ENCODE results near the gene LRPPRC.

Gene LRPPRC

DNA sequence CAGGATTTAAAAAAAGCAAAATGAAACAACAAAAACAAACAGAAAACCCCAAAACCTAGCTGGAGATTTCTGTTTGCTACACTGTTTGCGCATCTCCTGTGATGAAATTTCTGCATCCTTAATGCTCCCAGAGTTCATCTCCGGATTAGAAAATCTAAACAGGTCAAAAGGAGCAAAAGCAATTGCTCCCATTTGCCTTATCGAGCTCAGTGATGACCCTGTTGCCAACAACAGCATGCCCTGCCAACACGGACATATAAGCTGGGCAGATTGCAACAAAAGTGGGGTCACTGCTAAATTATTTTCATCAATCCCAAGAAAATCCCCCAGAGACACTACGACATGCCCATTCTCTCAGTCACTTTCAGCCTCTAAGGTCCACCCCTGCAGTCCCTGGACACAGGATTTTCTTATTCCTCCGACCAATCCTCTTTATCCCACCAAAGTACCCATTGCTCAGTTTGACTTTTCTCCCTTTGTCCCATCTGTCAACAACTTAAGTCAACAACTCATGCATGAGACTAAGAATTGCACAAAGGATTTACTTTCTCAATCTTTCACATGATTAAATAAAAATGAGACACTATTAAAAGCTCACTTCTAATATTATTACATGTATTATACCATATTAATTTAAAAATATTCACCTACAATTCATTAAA, 89.2 kb downstream of the LRPPRC start:
- no peak for DNase-seq (ENCODE audit: low spot score)

DNA sequence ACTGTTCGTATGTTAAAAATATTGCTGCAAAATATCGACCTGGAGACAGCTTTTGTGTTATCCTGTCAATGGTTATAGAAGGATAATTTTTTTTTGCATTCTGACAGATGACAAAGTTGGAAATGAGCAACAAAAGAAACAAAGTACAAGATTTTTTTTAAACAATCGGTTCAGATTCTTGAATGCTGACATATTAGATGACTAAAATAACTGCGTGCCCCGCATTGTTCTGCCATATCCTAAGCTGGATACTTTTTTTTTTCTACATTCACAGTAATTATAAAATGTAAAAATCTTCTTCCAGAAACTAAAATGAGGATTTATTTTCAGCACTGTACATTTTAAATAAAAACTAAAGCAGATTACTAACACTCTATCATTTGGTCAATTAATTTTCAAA, 89.9 kb downstream of the LRPPRC start:
- DNase-seq (ENCODE audit: low spot score) = no peak

- DNase-seq (ENCODE audit: low spot score) = no peak
Observed at GRCh38 chr2:43905371-43905803, 90.4 kb downstream of the LRPPRC start.

DNA sequence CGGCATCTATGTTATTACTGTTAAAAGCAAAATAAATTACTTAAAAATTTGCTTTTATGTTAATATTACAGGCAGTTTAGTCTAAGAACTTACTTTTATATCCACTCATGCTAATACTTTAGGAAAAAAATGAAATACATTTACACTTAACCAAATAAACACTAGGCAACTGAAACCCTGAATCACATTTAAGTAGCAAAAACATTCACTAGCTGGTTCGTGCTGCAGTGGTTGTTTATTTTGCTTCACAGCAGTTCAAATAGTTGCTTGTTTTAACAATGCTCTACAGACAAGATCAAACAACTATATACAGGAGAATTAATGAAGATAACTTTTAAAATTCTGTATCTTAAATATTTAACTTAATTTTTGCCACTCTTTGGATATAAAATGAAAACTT, 96.2 kb downstream of the LRPPRC start:
- DNase-seq (ENCODE audit: low spot score) = no peak

GRCh38 chr2:43898838-43899346, 96.9 kb downstream of the LRPPRC start:
- no peak for DNase-seq (ENCODE audit: low spot score)

DNA sequence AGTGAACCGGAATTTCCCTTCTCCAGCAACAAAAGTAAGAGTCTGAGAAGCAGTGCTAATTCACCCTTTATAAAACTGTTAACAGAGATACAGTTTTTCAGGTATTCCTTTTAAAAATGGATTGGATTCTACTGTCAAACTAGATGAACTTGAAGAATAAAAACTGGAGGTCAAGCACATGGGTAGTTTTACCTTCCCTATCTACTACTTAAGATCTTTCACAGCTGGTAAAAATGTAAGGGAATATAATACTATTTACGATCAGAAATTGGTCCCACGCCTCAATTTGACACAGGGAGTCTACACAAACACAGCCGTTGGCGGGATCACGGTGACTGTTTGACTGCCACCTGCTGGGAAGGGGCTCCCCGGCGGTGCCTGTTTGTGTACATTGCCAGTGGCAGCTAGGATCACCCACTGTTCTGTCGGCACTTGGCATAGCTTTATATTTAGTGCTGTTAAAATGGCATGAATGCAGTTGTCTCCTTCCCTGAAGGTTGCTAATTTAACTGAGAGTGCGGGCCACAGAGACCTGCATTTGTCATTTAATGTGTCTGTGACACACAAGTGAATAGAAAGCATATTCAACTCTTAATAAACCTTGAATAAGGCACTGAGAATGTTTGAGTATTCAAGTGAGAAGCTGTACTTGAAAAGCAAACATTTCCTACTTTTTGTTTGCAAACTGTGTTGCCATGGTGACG, 97.5 kb downstream of the LRPPRC start:
- peak; percentile 23 for DNase-seq (ENCODE audit: low spot score)

DNA sequence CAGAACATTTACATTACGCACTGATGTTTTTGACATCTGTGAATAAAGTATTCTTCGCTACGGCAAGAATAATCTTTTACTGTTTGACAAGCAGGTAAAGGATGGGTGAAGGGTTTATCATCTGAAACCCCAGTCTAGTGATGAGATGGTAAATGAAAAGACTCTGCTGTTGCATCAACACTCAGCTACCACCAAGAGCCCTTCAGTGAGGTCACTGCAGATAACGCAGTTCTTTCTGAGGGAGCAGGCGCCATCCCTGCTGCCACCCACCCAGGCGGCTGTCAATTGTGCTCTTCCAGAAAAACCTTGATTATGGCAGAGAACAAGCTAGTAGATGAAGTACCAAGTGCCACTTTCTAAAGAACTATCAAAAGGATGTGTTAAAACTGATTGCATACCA, 98.3 kb downstream of the LRPPRC start:
- no peak for DNase-seq (ENCODE audit: low spot score)

DNA sequence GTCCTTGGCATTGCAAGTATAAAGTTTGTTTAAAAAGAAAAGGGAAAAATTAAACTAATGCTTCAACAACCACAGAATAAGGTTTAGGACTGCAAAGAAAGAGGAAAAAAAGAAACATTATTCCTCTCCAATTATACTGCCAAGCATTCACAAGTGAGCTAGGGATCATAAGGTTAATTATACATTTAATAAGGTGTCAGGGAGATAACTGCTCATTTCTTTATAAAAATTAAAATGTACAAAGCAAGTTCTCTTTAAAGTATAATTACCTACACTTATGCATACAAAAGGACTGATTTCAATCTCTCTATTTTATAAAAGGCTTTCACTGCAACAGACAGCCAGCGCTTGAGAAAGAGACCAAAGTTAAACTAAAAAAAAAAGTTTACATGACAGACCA, 98.9 kb downstream of the LRPPRC start:
- no peak for DNase-seq (ENCODE audit: low spot score)

GRCh38 chr2:43894743-43895142, 101.0 kb downstream of the LRPPRC start:
- DNase-seq (ENCODE audit: low spot score) = no peak

GRCh38 chr2:43890855-43891254, 104.9 kb downstream of the LRPPRC start:
- no peak for DNase-seq (ENCODE audit: low spot score)

- no peak for DNase-seq (ENCODE audit: low spot score)
Observed at GRCh38 chr2:43889416-43889815, 106.4 kb downstream of the LRPPRC start.

DNA sequence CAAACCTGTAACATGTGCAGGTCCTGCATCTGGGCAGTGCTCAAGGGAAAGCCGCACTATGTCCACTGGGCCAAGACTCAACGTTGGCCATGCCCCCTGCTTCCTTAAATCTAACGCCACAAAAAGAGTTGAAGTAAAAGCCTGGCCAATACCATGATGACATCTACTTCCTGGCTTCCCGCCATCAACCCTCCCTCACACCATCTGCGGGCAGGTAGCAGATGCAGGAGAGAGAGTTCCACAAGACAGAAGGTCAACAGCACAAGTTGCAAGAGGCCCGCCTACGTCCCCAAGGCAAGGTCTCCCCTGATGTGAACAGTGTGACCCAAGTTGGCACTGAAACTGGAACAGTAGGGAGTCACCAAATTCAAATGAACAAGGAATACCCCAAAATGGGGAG, 108.6 kb downstream of the LRPPRC start:
- no peak for DNase-seq (ENCODE audit: low spot score)

GRCh38 chr2:43885132-43885632, 110.6 kb downstream of the LRPPRC start:
- DNase-seq (ENCODE audit: low spot score) = no peak

DNA sequence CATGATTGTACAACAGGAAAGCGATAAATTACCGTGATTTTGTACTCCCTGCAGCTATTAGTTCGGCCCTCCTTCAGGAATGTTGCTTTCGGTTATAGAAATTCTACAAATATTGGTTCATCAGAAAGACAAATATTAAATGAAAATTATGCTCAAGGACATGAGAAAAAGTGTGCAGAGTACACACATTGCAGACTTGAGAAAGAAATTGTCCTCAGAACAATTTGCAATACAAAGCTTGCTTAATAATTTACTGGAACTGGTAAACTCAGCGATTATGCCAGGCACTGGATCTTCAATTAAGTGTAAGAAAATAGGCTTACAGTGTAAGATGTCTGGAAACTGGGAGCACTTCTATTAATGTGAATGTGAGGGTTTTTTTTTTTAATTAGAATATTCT, 111.1 kb downstream of the LRPPRC start:
- no peak for DNase-seq (ENCODE audit: low spot score)

DNA sequence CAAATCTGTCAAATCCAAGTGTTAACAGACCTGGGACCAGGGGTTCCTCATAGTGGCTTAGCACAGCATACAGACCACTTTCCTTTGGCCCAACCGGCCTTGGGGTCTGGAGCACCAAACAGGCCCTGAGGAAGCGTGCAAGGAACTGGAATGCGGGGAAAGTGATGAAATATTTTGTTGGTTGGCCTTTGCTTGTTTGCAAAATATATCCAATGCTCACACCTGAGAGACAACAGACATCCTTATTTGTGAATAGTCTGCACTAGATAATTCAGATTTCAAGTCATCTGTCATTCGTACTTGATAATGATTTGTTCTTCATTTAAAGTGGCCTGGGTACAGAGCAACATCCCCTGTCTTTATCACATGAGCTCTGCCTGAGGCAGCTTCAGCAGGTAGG, 113.5 kb downstream of the LRPPRC start:
- no peak for DNase-seq (ENCODE audit: low spot score)

DNA sequence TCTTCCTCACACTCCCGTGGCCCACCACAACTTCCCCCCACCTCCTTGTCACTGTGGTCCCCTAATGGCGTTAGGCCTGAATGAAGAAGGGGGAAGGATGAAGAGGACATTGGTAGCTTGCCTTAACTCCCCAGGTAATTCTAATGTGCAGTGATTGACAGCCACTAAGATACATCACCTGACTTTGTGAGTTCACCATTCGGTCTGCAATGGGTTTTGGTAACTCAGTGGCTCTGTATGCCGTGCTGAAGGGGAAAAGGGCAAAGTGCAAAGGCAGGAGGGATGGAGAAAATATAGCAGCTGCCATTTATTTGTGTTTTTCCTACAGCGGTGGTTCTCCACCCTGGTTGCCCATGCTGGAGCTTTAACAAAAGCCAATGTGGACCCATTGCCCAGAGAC, 114.8 kb downstream of the LRPPRC start:
- no peak for DNase-seq (ENCODE audit: low spot score)

DNA sequence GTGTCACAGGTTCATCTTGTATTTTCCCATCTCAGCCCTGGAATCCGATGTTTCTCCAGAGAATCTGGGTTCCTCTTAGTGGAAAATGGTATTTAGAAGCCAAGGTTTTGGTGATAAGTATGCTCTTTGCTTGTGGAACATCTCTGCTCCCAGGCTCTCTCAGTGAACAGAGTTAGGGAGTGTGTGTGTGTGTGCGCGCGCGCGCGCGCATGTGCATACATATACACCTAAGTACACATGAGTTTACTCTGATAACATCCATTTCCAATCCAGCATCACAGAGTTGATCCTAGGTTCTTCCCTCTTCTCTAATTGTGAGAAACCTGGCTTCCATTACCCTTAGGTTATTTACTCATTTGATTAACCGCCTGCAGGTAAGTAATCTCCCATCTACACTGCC, 115.3 kb downstream of the LRPPRC start:
- no peak for DNase-seq (ENCODE audit: low spot score)

DNA sequence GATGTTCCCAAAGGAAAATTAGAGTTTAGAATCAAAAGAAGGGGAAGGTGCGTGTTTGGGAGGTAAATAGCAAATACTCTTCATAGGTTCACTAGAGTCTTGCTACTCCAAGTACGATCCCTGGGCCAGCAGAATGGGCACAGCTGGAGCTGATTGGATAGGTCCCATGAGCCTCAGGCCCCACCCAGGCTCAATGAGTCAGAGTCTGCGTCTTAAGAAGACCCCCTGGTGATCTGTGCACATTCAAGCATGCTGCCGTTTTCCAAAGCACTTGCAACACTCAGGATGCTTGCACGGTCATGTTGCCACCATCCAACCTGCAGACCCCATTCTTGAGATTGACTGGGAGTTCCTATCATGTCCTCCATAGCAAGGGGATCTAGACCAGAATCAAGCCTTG, 116.5 kb downstream of the LRPPRC start:
- peak; percentile 31 for DNase-seq (ENCODE audit: low spot score)

DNA sequence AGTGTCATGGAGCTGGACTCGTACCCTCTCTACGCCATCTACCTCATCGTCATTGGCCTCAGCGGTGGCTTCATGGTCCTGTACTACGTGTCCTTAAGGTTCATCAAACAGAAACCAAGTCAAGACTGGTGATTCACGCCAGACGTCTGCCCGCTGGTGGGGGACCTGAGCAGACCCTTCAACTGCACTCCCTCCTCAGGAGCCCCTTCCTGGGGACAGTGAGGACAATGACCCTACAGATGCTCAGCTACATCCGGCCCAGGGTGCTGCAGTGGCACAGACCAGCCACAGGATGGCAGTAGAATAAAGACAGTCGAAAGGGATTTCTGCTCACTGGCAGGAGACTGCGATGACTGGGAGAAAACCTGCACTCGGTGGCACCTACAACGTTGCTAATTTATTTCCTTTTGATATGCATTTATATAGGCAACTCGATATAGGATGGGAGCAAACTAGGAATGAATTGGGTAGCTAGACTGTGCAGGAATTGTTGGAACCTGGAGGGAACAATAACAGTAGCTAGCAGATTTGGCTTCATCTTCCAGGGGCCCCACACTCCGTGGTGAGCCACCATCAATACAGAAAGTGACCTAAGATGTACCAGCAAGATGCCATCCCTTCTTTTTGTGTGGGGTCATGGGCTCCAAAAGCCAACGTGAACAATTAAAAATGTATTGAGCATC, 117.9 kb downstream of the LRPPRC start:
- DNase-seq (ENCODE audit: low spot score) = peak; percentile 87

GRCh38 chr2:43874776-43875451, 120.9 kb downstream of the LRPPRC start:
- no peak for DNase-seq (ENCODE audit: low spot score)

- DNase-seq (ENCODE audit: low spot score) = no peak
Observed at GRCh38 chr2:43872151-43872550, 123.6 kb downstream of the LRPPRC start.

DNA sequence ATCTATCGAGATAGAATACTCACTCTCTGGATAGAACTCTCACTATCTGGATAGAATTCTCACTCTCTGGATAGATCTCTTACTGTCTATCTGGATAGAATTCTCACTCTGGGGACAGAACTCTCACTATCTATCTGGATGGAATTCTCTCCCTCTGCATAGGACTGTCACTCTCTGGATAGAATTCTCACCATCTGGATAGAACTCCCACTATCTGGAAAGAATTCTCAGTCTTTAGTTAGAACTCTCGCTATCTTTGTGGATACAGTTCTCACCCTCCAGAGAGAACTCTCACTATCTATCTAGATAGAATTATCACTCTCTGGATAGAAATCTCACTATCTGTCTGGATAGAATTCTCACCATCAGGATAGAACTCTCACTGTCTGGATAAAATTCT, 140.5 kb downstream of the LRPPRC start:
- DNase-seq (ENCODE audit: low spot score) = no peak
